RWPE2 (cell line): ENCODE results near the gene TRIM52.
A peak's percentile ranks its signal among the peaks of the same experiment; 100 is the strongest.

Experiments used
- ATAC-seq: fragments of 200-7000 bp; cut with Tn5 transposase; 3 replicates; pipeline ENCODE4 v1.9.1; 2021; ENCODE audit warnings: low read depth
- DNase-seq: peaks from one replicate; pipeline ENCODE4 v3.0.0-alpha.2; 2020; ENCODE audit warnings: low spot score
- H3K27ac ChIP-seq: fragments of 450-650 bp; 2 replicates; pipeline ENCODE4 v1.5.1; 2017; ENCODE audit warnings: mild to moderate bottlenecking; ENCODE audit not compliant: poor library complexity, severe bottlenecking
- H3K27me3 ChIP-seq: fragments of 250-450 bp; sonication (Bioruptor Pico); 2 replicates; pipeline ENCODE4 v1.5.1; 2021; ENCODE audit warnings: mild to moderate bottlenecking, moderate library complexity; ENCODE audit not compliant: insufficient read depth, poor library complexity, severe bottlenecking
- H3K36me3 ChIP-seq: fragments of 250-450 bp; sonication (Bioruptor Pico); 2 replicates; pipeline ENCODE4 v1.5.1; 2020; ENCODE audit warnings: low read depth, mild to moderate bottlenecking, moderate library complexity
- H3K4me1 ChIP-seq: fragments of 250-450 bp; sonication (Bioruptor Pico); 2 replicates; pipeline ENCODE4 v1.5.1; 2021; ENCODE audit warnings: mild to moderate bottlenecking, moderate library complexity; ENCODE audit not compliant: insufficient read depth, poor library complexity, severe bottlenecking
- H3K4me3 ChIP-seq: fragments of 250-450 bp; sonication (Bioruptor Pico); 2 replicates; pipeline ENCODE4 v1.5.1; 2021; ENCODE audit warnings: mild to moderate bottlenecking, moderate library complexity; ENCODE audit not compliant: severe bottlenecking
- H3K9me3 ChIP-seq: fragments of 250-450 bp; sonication (Bioruptor Pico); 2 replicates; pipeline ENCODE4 v1.5.1; 2021; ENCODE audit warnings: mild to moderate bottlenecking, moderate library complexity; ENCODE audit not compliant: severe bottlenecking
- CTCF ChIP-seq: fragments of 450-650 bp; IDR thresholded peaks from one replicate; pipeline ENCODE4 v1.5.1; 2017; ENCODE audit warnings: mild to moderate bottlenecking, moderate library complexity; ENCODE audit not compliant: poor library complexity, severe bottlenecking

The TRIM52 gene

GRCh38 chr5:181233801-181234454 lies 27.0 kb downstream of the TRIM52 start:
- ATAC-seq: peak; percentile 28
- Histone ChIP-seq H3K36me3 (peaks cover 92% of the 10 kb centered on the region), H3K27ac (no peak overlapping the region), H3K4me3 (no peak overlapping the region), H3K9me3 (no peaks in the 10 kb centered on the region), H3K4me1 (no peaks in the 10 kb centered on the region), H3K27me3 (no peaks in the 10 kb centered on the region)
- DNase-seq: no peak
- no peak for TF ChIP-seq CTCF

DNA sequence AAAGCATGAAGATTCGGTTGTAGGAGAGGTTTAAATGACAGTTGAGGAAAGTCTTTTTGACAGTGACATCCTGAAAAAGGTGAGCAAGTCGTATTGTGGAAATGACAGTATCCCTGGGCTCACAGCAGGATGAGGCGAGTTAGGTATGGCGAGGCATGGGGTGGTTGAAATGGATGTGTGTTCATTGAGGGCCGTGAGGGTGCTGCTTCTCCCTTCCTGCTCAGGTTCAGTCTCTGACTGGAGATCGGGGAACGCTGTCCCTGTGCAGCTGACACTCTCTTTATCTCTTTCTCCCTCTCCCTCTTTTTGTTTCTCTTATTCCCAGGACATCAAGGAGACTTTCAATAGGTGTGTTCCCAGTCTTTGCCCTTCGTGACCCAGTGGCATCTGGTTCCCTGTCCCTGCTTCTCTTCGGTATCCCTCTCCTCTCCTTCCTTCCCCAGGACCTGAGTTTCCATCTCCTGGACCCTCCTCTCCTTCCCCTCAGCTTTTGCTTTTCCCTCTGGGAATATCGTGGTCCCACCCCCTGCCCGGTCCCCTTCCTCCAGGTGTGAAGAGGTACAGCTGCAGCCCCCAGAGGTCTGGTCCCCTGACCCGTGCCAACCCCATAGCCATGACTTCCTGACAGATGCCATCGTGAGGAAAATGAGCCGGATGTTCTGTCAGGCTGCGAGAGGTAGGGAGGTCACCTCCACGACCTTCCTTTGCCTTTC lies 27.7 kb downstream of the TRIM52 start:
- no peak overlapping the region for H3K27ac ChIP-seq
- H3K4me1 ChIP-seq: no peaks in the 10 kb centered on the region
- H3K9me3 ChIP-seq: no peaks in the 10 kb centered on the region
- no peak overlapping the region for H3K4me3 ChIP-seq
- H3K27me3 ChIP-seq: no peaks in the 10 kb centered on the region
- no peak for DNase-seq
- peak; percentile 1; the same call in 1 of the 3 replicates for ATAC-seq
- no peak for TF ChIP-seq CTCF
- peaks cover 90% of the 10 kb centered on the region for H3K36me3 ChIP-seq

- H3K27ac ChIP-seq: no peak overlapping the region
- no peak overlapping the region for H3K4me3 ChIP-seq
- DNase-seq (no peak), ATAC-seq (no peak)
- no peak for TF ChIP-seq CTCF
- H3K27me3 ChIP-seq: no peaks in the 10 kb centered on the region
- no peaks in the 10 kb centered on the region for H3K4me1 ChIP-seq
- no peaks in the 10 kb centered on the region for H3K9me3 ChIP-seq
- H3K36me3 ChIP-seq: peaks cover 90% of the 10 kb centered on the region
Observed at GRCh38 chr5:181232593-181232992, 28.4 kb downstream of the TRIM52 start.

- no peak for ATAC-seq
- DNase-seq: no peak
- Histone ChIP-seq H3K36me3 (peaks cover 90% of the 10 kb centered on the region), H3K9me3 (no peaks in the 10 kb centered on the region), H3K27ac (no peak overlapping the region), H3K27me3 (no peaks in the 10 kb centered on the region), H3K4me3 (no peak overlapping the region), H3K4me1 (no peaks in the 10 kb centered on the region)
- no peak for TF ChIP-seq CTCF
Observed at GRCh38 chr5:181231432-181231831, 29.5 kb downstream of the TRIM52 start.

DNA sequence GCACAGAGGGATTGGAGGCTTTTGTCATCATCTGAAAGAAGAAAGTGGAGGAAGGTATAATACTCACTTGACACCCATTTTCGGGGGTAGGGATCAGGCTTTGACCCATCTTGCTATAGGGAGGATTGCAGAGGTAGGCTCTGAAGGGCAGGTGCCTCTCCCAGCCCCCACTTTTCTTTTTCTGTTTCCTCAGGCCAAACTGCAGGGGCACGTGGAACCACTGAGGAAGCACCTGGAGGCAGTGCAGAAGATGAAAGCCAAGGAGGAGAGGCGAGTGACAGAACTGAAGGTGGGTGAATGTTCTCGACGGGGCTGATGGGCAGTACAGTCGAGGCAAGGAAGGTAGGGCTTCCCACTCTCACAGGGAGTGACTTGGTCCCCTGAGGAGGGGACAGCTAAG lies 30.4 kb downstream of the TRIM52 start:
- H3K27ac ChIP-seq: no peak overlapping the region
- no peaks in the 10 kb centered on the region for H3K27me3 ChIP-seq
- no peak for ATAC-seq
- DNase-seq: no peak
- TF ChIP-seq CTCF: no peak
- H3K36me3 ChIP-seq: peaks cover 85% of the 10 kb centered on the region
- H3K4me1 ChIP-seq: no peaks in the 10 kb centered on the region
- no peaks in the 10 kb centered on the region for H3K9me3 ChIP-seq
- no peak overlapping the region for H3K4me3 ChIP-seq
